Neural cell (in vitro differentiated cells): Measurements from ENCODE around the gene PCMTD2. TPM values are rescaled to one million over a fixed set of nuclear protein-coding genes. Genes with fewer than 3 reads are reported as not detected.

Experiments
- H2AFZ ChIP-seq: fragments of 200-600, 300-800 bp; sonication (generic), shearing (Covaris generic); 2 replicates; pipeline ENCODE4 v1.6.0; 2014; ENCODE audit warnings: low read depth, mild to moderate bottlenecking, antibody characterized with exemption, low read length, moderate library complexity
- H3F3A ChIP-seq: fragments of 200-600 bp; shearing (Covaris generic); 2 replicates; pipeline ENCODE4 v1.6.1; 2016; ENCODE audit warnings: mild to moderate bottlenecking, moderate library complexity, mixed read lengths, antibody characterized with exemption, low read length; ENCODE audit not compliant: insufficient read depth, poor library complexity, severe bottlenecking
- H3K27ac ChIP-seq: fragments of 200-600, 300-800 bp; sonication (generic), shearing (Covaris generic); 2 replicates; pipeline ENCODE4 v1.5.1; 2014; ENCODE audit warnings: mild to moderate bottlenecking, low read length, moderate library complexity
- H3K27me3 ChIP-seq: fragments of 300-800, 200-600 bp; sonication (generic), shearing (Covaris generic); 2 replicates; pipeline ENCODE4 v1.6.0; 2014; ENCODE audit warnings: mild to moderate bottlenecking, low read depth, low read length, moderate library complexity; ENCODE audit not compliant: insufficient read depth
- H3K36me3 ChIP-seq: fragments of 300-800, 200-600 bp; sonication (generic), shearing (Covaris generic); 2 replicates; pipeline ENCODE4 v1.5.1; 2014; ENCODE audit warnings: mild to moderate bottlenecking, antibody characterized with exemption, low read length, moderate library complexity; ENCODE audit not compliant: insufficient read depth
- H3K4me2 ChIP-seq: fragments of 300-800, 200-600 bp; sonication (generic), shearing (Covaris generic); 2 replicates; pipeline ENCODE4 v1.6.0; 2014; ENCODE audit warnings: mild to moderate bottlenecking, low read length
- H3K4me3 ChIP-seq: fragments of 300-800, 200-600 bp; sonication (generic), shearing (Covaris generic); 2 replicates; pipeline ENCODE4 v1.5.1; 2014; ENCODE audit warnings: mild to moderate bottlenecking, low read length, moderate library complexity
- H3K79me2 ChIP-seq: fragments of 200-600 bp; shearing (Covaris generic); replicated peaks from 2 replicates; pipeline ENCODE4 v1.6.0; 2014; ENCODE audit warnings: mild to moderate bottlenecking, low read length, moderate library complexity; ENCODE audit not compliant: insufficient read depth
- H3K9ac ChIP-seq: fragments of 300-800, 200-600 bp; sonication (generic), shearing (Covaris generic); 2 replicates; pipeline ENCODE4 v1.6.1; 2016; ENCODE audit warnings: mild to moderate bottlenecking, low read length, mixed read lengths
- H3K9me2 ChIP-seq: fragments of 200-600 bp; shearing (Covaris generic); 2 replicates; pipeline ENCODE4 v1.6.1; 2016; ENCODE audit warnings: mild to moderate bottlenecking, low read length, mixed read lengths; ENCODE audit not compliant: insufficient read depth
- H3K9me3 ChIP-seq: fragments of 200-600, 300-800 bp; sonication (generic), shearing (Covaris generic); 2 replicates; pipeline ENCODE4 v1.6.1; 2016; ENCODE audit warnings: mild to moderate bottlenecking, mixed run types, low read length, moderate library complexity, mixed read lengths
- H4K20me1 ChIP-seq: fragments of 200-600 bp; shearing (Covaris generic); 2 replicates; pipeline ENCODE4 v1.6.1; 2016; ENCODE audit warnings: mild to moderate bottlenecking, mixed run types; ENCODE audit not compliant: insufficient read depth
- CTCF ChIP-seq: fragments of 450-650 bp; IDR thresholded peaks from 2 replicates; pipeline ENCODE4 v1.5.1; 2014; ENCODE audit warnings: antibody characterized with exemption, mild to moderate bottlenecking, moderate library complexity; ENCODE audit not compliant: poor library complexity, severe bottlenecking
- EP300 ChIP-seq: fragments of 450-650 bp; conservative IDR thresholded peaks from 2 replicates; pipeline ENCODE4 v1.6.1; 2014; ENCODE audit warnings: antibody characterized with exemption, mild to moderate bottlenecking, moderate library complexity; ENCODE audit not compliant: poor library complexity, severe bottlenecking
- EZH2 ChIP-seq: fragments of 200-600, 300-800 bp; shearing (Covaris generic), sonication (generic); IDR thresholded peaks from 2 replicates; pipeline ENCODE4 v1.6.1; 2014; ENCODE audit warnings: antibody characterized with exemption, low read length, borderline replicate concordance, mild to moderate bottlenecking; ENCODE audit not compliant: insufficient read depth, poor library complexity, severe bottlenecking
- MXI1 ChIP-seq: fragments of 450-650 bp; conservative IDR thresholded peaks from 2 replicates; pipeline ENCODE4 v1.6.1; 2014; ENCODE audit warnings: antibody characterized with exemption, mild to moderate bottlenecking; ENCODE audit not compliant: poor library complexity, severe bottlenecking
- POLR2AphosphoS5 ChIP-seq: IDR thresholded peaks from 2 replicates; pipeline ENCODE4 v1.6.1; 2012
- RAD21 ChIP-seq: fragments of 450-650 bp; conservative IDR thresholded peaks from 2 replicates; pipeline ENCODE4 v1.6.1; 2014; ENCODE audit warnings: antibody characterized with exemption, mild to moderate bottlenecking, moderate library complexity
- REST ChIP-seq: IDR thresholded peaks from 2 replicates; pipeline ENCODE4 v1.6.1; 2012; ENCODE audit warnings: borderline replicate concordance
- SMC3 ChIP-seq: fragments of 450-650 bp; conservative IDR thresholded peaks from 2 replicates; pipeline ENCODE4 v1.6.1; 2014; ENCODE audit warnings: antibody characterized with exemption, mild to moderate bottlenecking, moderate library complexity; ENCODE audit not compliant: poor library complexity
- TAF1 ChIP-seq: IDR thresholded peaks from 2 replicates; pipeline ENCODE4 v1.6.1; 2012; ENCODE audit warnings: low read depth
- polyA plus RNA-seq: library from polyadenylated mRNA; depleted of rRNA; stranded (reverse); fragments of >200 nt; gene quantifications from 2 replicates; pipeline ENCODE4 v1.2.3, GENCODE V29; 2014

PCMTD2 gene
- polyA plus RNA-seq, 1 donor from 2014 or later = 270 TPM

- no peak overlapping the region for H3K9ac ChIP-seq
These were observed 9.7 kb downstream of the PCMTD2 start for GRCh38 chr20:64265201-64265600.

DNA sequence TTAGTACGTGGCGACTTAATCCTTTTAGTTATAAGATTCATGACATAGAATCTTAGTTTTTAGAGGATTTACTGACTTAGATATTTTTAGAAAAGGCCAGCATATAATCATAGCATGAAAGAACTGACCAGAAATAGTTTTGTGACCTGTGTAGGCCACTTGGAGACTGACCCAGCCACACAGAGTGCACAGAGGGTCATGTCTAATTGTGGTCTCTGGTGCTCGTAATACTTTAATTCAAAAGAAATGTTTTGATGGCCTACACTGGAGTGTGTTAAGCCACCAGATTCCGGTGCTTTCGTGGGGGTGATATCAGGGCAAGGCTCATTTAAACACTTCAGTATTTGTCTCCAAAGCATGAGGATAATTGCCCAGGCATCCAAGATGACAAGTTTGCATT lies 11.4 kb downstream of the PCMTD2 start:
- Histone ChIP-seq H2AFZ (no peak overlapping the region), H3K27me3 (no peaks in the 10 kb centered on the region), H3K36me3 (no peaks in the 10 kb centered on the region), H3F3A (no peaks in the 10 kb centered on the region), H4K20me1 (no peaks in the 10 kb centered on the region), H3K9me3 (no peaks in the 10 kb centered on the region), H3K4me2 (no peak overlapping the region), H3K27ac (no peak overlapping the region), H3K4me3 (no peak overlapping the region), H3K9ac (no peak overlapping the region), H3K9me2 (no peaks in the 10 kb centered on the region), H3K79me2 (no peaks in the 10 kb centered on the region)
- no peak for TF ChIP-seq POLR2AphosphoS5
- no peak for TF ChIP-seq REST
- no peak for TF ChIP-seq RAD21

More at GRCh38 chr20:64265201-64265600, 9.7 kb downstream of the PCMTD2 start:
- Histone ChIP-seq H3K27ac (no peak overlapping the region), H4K20me1 (no peaks in the 10 kb centered on the region), H3F3A (no peaks in the 10 kb centered on the region), H3K4me2 (no peak overlapping the region), H3K4me3 (no peak overlapping the region), H3K27me3 (no peaks in the 10 kb centered on the region), H3K36me3 (no peaks in the 10 kb centered on the region), H2AFZ (no peak overlapping the region), H3K9me2 (no peaks in the 10 kb centered on the region), H3K9me3 (no peaks in the 10 kb centered on the region), H3K79me2 (peaks cover 8% of the 10 kb centered on the region)
- TF ChIP-seq TAF1 = no peak
- TF ChIP-seq POLR2AphosphoS5 = no peak
- no peak for TF ChIP-seq SMC3
- TF ChIP-seq EZH2 = no peak
- no peak for TF ChIP-seq RAD21
- TF ChIP-seq EP300 = no peak
- TF ChIP-seq CTCF = no peak
- TF ChIP-seq REST = no peak
- no peak for TF ChIP-seq MXI1
